GF-D8 (cell line): ENCODE measurements around the gene TANC1.
"Not testable (repeated sequence)": the region's sequence is repeated elsewhere in the genome, so short reads cannot be mapped to it uniquely, and the experiment has no call there.

ENCODE experiments used
- DNase-seq: peaks from one replicate; lab custom pipeline; 2025; lab: John Stamatoyannopoulos, UW

TANC1 gene

DNA sequence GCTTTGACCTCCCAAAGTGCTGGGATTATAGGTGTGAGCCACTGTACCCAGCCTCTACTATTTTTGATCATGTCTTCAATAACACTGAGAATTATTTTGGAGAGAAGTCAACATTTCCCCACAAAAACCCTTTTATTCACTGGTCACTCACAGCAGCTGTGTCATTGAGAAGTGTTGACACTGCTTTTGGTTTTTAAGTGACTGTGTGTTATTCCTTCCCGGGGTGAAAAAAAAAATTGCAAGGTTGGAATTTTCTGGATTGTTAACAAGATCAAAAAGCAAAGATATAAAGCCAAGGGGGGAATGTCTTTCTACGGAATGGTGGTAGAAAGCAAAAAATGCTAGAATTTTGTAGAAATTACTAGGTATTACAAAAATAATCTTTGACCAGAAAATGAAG lies 61.5 kb downstream of the TANC1 start:
- no peak for DNase-seq

- no peak for DNase-seq
These were observed 62.4 kb downstream of the TANC1 start for GRCh38 chr2:159030674-159031380.

GRCh38 chr2:159032146-159032545 lies 63.7 kb downstream of the TANC1 start:
- no peak for DNase-seq

- DNase-seq: no peak
These were observed 64.1 kb downstream of the TANC1 start for GRCh38 chr2:159032580-159032979.

GRCh38 chr2:159034713-159035112 lies 66.3 kb downstream of the TANC1 start:
- no peak for DNase-seq

- DNase-seq: no peak
These were observed 67.5 kb downstream of the TANC1 start for GRCh38 chr2:159035790-159036411.

DNA sequence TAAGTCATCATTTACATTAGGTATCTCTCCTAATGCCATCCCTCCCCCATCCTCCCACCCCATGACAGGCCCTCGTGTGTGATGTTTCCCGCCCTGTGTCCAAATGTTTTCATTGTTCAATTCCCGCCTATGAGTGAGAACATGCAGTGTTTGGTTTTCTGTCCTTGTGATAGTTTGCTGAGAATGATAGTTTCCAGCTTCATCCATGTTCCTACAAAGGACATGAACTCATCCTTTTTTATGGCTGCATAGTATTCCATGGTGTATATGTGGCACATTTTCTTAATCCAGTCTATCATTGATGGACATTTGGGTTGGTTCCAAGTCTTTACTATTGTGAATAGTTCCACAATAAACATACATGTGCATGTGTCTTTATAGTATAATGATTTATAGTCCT lies 68.0 kb downstream of the TANC1 start:
- not testable (repeated sequence) for DNase-seq

DNA sequence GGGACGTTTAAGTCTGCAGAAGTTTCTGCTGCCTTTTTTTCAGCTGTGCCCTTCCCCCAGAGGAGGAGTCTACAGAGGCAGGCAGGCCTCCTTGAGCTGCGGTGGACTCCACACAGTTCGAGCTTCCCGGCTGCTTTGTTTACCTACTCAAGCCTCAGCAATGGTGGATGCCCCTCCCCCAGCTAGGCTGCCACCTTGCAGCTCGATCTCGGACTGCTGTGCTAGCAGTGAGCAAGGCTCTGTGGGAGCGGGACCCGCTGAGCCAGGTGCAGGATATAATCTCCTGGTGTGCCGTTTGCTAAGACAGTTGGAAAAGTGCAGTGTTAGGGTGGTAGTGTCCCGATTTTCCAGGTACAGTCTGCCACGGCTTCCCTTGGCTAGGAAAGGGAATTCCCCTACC lies 72.9 kb downstream of the TANC1 start:
- not testable (repeated sequence) for DNase-seq

GRCh38 chr2:159042115-159042850 lies 73.8 kb downstream of the TANC1 start:
- DNase-seq: no peak

DNA sequence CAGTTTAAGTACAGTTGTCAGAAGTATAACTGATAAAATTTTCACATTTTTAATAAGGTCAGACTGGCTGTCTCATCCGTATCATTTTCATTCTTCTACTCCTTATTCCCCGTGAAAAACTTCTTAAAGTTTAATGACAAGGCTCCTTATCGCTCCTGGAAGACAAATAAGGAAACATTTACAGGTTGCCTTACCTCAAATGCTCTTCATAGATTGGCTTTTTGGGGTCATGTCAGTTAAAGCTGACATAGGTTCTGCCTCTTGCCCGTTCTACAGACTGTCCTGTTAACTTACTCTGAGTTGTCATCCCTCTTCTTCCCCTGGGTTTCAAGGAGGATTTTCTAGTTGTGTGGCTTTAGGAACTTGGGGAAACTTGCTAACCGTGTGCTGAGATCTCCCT lies 75.3 kb downstream of the TANC1 start:
- no peak for DNase-seq

DNA sequence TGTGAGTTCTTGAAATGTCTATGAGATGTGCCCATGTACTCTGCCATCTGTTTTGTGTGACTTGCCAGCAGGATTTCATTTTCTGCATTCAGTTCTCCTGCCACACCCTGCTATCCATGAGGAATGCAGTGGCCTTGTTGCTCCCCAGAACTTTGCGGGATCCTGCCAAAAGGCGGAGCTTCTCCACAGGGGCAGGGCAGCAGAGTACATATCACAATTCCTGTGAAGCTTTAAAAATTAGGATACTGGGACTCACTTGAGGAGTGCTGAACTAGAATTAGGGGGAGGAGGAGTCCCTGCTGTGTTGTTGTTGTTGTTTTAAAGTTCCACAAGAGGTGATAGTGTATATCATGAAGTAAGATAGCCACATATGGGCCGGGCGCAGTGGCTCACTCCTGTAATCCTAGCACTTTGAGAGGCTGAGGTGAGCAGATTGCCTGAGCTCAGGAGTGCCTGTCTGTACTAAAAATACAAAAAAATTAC lies 76.4 kb downstream of the TANC1 start:
- DNase-seq: no peak

DNA sequence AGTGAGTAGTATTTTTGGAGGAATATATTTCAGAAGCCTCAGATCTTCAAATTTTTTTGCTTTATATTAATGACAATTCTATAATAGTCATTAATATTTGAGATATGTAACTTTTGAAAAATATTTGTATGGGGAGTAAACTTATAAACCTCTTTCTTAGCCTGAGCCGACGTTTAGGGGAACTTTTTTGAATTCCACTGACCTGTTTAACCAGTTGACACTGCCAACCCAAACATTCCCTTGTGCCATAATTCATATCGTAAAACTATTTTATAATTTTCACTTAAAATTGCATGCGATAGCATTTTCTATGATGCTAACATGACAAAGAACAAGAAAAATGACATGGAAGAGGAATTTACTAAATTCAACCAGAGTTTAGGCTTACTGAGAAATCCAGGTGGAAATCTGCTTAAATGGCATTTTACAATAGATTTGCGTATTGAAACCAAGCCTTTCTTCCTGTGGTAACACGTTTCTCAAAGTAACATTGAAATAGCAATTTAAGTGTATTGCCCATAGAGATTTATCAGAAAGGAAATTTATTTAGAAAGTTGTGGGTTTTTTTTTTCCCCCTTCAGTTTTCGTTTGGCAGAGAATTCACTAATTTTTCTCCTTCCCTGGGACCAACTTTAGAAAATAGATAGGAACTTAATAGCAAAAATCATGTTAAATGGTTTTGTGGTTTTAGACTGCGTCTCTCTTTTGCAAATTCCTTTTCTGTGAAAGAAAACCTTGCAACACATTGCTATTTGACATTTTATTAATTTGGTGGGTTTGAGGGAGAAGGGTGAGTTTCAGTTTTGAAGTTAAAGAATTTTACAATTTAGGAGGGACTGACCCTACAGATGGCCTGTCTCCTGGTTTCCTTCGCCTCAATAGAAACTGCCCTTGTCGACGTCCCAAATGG lies 77.4 kb downstream of the TANC1 start:
- no peak for DNase-seq

DNA sequence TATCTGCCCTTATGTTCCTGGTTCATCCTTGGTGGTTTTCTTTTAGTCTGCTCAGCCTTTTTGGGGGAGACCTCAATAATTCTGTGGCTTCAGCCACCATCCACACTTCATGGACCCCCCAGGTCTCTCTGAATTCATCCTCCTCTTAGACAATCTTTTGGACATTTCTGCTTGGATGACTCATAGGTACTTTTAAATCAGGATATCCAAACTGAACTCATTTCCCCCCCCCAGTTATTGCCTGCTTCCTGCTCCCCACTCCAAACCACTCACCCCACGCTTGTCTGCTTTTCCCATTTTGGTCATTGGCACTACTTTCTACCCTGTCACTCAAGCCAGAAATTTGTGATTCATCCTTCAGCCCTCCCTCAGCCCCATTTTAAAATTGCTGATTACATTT lies 78.5 kb downstream of the TANC1 start:
- no peak for DNase-seq

GRCh38 chr2:159050426-159050825 lies 82.0 kb downstream of the TANC1 start:
- no peak for DNase-seq

- DNase-seq: no peak
These were observed 82.7 kb downstream of the TANC1 start for GRCh38 chr2:159051133-159051532.

- DNase-seq: no peak
These were observed 83.2 kb downstream of the TANC1 start for GRCh38 chr2:159051661-159052060.

- DNase-seq: no peak
These were observed 83.7 kb downstream of the TANC1 start for GRCh38 chr2:159052157-159052601.

- DNase-seq: no peak
These were observed 85.0 kb downstream of the TANC1 start for GRCh38 chr2:159053161-159054031.

DNA sequence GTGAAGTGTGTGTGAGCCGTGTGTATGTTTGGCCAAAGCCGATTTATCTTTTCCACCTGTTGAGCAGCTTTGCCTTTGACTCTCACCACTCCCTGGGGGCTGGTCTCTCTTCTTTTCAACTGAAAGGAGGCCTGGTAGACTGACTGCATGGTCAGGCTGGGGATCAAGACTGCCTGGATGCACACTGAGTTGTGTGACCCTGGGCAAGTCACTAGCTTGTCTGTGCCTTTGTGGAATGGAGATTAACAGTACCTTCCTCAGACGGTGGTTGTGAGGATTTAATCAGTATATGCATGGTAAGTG lies 85.5 kb downstream of the TANC1 start:
- DNase-seq: no peak

- no peak for DNase-seq
These were observed 86.5 kb downstream of the TANC1 start for GRCh38 chr2:159054985-159055384.

- no peak for DNase-seq
These were observed 92.1 kb downstream of the TANC1 start for GRCh38 chr2:159060518-159060917.
